Measurements from ENCODE around the gene SH3BGR.

Gene SH3BGR

GRCh38 chr21:39518847-39519210 is 67.1 kb downstream of the SH3BGR start:
- H3K36me3 Mint-ChIP-seq (ENCODE audit: low read depth): no peaks in the 10 kb centered on the region
- H3K4me1 Mint-ChIP-seq (ENCODE audit: low read depth): no peaks in the 10 kb centered on the region
- H3K9me3 Mint-ChIP-seq: no peaks in the 10 kb centered on the region
- H3K4me3 Mint-ChIP-seq: no peak overlapping the region
- no peak overlapping the region for H3K27ac Mint-ChIP-seq
- H3K27me3 Mint-ChIP-seq: peaks cover 3% of the 10 kb centered on the region

- Mint-ChIP-seq H3K4me1 (ENCODE audit: low read depth) (no peaks in the 10 kb centered on the region), H3K27ac (no peak overlapping the region), H3K4me3 (no peak overlapping the region), H3K27me3 (peaks cover 3% of the 10 kb centered on the region), H3K9me3 (no peaks in the 10 kb centered on the region), H3K36me3 (ENCODE audit: low read depth) (no peaks in the 10 kb centered on the region)
Measured at GRCh38 chr21:39519835-39520234, 68.1 kb downstream of the SH3BGR start.

- Mint-ChIP-seq H3K27me3 (peaks cover 6% of the 10 kb centered on the region), H3K4me1 (ENCODE audit: low read depth) (no peaks in the 10 kb centered on the region), H3K9me3 (no peaks in the 10 kb centered on the region), H3K36me3 (ENCODE audit: low read depth) (no peaks in the 10 kb centered on the region), H3K4me3 (no peak overlapping the region), H3K27ac (no peak overlapping the region)
Measured at GRCh38 chr21:39523399-39523798, 71.6 kb downstream of the SH3BGR start.

DNA sequence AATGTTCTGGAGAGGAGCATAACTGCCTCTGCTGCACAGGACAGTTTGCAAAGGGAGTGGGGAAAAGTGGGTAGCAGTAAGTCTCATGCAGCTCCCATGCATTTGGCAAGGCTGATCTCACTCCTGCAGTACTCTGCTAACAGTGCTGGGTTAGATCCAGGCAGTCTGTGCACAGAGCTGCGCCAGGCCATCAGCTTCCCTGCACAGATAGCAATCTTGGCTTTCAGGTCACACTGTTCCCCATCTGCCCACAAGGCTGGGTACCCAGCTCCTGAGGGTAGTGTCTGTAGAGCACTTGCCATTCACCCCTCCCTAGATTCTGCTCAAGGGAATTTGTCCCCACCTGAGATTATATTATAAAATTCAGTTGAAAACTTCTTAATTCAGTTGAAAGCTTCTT is 72.1 kb downstream of the SH3BGR start:
- H3K27ac Mint-ChIP-seq: no peak overlapping the region
- no peaks in the 10 kb centered on the region for H3K4me1 Mint-ChIP-seq (ENCODE audit: low read depth)
- no peak overlapping the region for H3K4me3 Mint-ChIP-seq

DNA sequence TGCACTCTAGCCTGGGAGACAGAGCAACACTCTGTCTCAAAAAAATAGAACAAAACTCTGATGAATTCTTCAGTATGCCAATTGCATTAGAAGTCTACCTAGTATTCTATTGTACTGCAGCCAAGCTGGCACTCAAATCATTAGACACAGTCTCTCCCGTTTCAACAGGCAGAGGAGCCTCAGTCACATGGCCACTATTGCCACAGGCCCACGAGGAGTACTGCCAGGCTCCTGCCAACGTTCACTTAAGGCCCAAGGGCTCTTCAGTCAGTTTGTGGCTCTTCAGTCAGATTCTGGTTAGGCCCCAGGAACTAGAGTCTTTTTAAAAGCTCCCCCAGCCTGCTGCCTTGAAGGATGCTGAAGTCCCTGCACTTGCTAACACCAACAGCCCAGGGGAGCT is 73.4 kb downstream of the SH3BGR start:
- Mint-ChIP-seq H3K9me3 (no peaks in the 10 kb centered on the region), H3K4me1 (ENCODE audit: low read depth) (no peaks in the 10 kb centered on the region), H3K36me3 (ENCODE audit: low read depth) (no peaks in the 10 kb centered on the region), H3K27ac (no peak overlapping the region), H3K27me3 (peaks cover 5% of the 10 kb centered on the region), H3K4me3 (no peak overlapping the region)

More for the DNA sequence above, 72.1 kb downstream of the SH3BGR start:
- Mint-ChIP-seq H3K9me3 (no peaks in the 10 kb centered on the region), H3K36me3 (ENCODE audit: low read depth) (no peaks in the 10 kb centered on the region), H3K27me3 (peaks cover 5% of the 10 kb centered on the region)

DNA sequence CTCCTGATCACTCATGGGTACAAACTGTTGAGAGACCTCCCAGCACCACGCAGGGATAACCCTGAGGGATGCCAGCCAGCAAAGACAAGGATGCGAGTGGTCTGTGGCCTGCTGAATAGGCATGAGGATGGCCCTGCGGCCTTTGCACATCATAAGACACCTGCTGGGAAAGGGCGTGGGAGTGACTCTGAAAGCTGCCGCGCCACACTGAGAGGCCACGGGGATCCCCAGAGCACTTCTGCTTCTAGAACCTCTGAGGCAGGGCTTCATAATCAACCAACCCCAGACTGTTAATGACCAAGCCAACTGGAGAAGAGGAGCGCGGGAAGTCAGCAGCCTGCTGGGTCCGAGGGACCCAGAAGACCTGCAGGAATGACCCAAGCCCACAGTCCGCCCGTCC is 73.8 kb downstream of the SH3BGR start:
- no peak overlapping the region for H3K27ac Mint-ChIP-seq
- H3K4me1 Mint-ChIP-seq (ENCODE audit: low read depth): no peaks in the 10 kb centered on the region
- H3K36me3 Mint-ChIP-seq (ENCODE audit: low read depth): no peaks in the 10 kb centered on the region
- peaks cover 5% of the 10 kb centered on the region for H3K27me3 Mint-ChIP-seq
- H3K4me3 Mint-ChIP-seq: no peak overlapping the region
- H3K9me3 Mint-ChIP-seq: no peaks in the 10 kb centered on the region

DNA sequence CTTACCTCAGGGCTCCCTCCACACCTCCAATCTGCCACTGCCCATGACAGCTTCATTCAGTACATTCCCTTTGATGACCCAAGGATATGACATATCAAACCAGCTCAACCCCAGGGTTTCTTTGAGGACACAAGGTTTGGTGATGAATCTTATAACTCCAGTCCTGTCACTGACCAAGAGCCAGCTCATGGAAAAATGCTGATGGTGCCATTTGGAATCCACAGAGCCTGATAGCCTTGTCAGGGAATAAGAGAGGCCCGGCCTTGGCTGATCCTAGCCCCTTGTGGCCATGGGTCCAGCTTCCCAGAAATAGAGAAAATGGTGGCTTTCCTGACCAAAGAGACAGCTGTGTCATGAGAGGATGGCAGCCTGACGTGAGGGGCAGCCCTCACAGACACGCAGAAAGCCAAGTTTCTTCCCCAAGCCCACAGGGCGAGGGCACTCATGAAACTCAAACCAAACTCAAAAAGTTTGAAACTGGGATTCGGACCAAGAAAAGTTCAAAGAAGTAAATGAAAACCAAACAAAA is 75.4 kb downstream of the SH3BGR start:
- H3K27ac Mint-ChIP-seq: no peak overlapping the region
- H3K4me1 Mint-ChIP-seq (ENCODE audit: low read depth): no peaks in the 10 kb centered on the region
- H3K27me3 Mint-ChIP-seq: peaks cover 11% of the 10 kb centered on the region
- H3K9me3 Mint-ChIP-seq: no peaks in the 10 kb centered on the region
- H3K4me3 Mint-ChIP-seq: no peak overlapping the region
- no peaks in the 10 kb centered on the region for H3K36me3 Mint-ChIP-seq (ENCODE audit: low read depth)

- Mint-ChIP-seq H3K27ac (no peak overlapping the region), H3K4me1 (ENCODE audit: low read depth) (no peaks in the 10 kb centered on the region), H3K4me3 (no peak overlapping the region), H3K27me3 (peaks cover 14% of the 10 kb centered on the region), H3K36me3 (ENCODE audit: low read depth) (no peaks in the 10 kb centered on the region), H3K9me3 (no peaks in the 10 kb centered on the region)
Measured at GRCh38 chr21:39527664-39528381, 76.1 kb downstream of the SH3BGR start.

DNA sequence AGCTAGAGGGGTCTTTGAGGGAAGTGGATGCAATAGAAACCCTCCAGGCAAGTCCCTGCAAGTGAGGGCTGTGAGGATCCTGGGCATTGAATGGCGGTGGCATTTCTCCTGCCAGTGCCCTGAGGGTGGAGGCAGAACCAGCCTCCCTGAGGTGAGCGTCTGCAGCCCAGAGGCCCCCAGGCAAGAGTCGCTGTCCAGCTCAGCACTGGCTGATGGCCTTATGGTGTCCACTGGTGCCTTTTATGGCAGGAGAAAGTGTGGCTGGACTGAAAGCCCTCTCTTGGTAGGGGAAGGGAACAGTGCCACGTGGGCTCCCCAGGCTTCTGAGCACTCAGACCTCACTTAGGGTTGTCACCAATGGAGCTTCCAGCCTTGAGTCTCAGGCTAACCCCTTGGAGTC is 77.3 kb downstream of the SH3BGR start:
- no peak overlapping the region for H3K27ac Mint-ChIP-seq
- H3K4me1 Mint-ChIP-seq (ENCODE audit: low read depth): no peaks in the 10 kb centered on the region
- no peaks in the 10 kb centered on the region for H3K36me3 Mint-ChIP-seq (ENCODE audit: low read depth)
- H3K9me3 Mint-ChIP-seq: no peaks in the 10 kb centered on the region
- peaks cover 16% of the 10 kb centered on the region for H3K27me3 Mint-ChIP-seq
- H3K4me3 Mint-ChIP-seq: no peak overlapping the region

DNA sequence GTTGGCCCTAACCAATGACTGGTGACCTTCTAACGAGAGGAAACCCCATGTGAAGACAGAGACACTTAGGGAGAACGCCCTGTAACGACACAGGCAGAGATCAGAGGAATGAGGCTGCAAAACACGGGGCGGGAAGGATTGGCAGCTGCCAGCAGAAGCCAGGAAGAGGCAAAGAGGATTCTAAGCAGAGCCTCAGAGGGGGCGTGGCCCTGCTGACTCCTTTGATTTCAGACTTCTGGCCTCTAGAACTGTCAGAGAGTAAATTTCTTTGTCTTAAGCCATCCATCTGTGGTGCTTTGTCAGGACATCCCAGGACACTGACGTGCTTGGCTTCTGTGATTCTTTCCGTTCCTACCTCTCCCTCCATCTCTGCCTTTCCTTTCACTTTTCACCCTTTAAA is 79.3 kb downstream of the SH3BGR start:
- no peak overlapping the region for H3K27ac Mint-ChIP-seq
- H3K4me1 Mint-ChIP-seq (ENCODE audit: low read depth): no peaks in the 10 kb centered on the region
- no peaks in the 10 kb centered on the region for H3K36me3 Mint-ChIP-seq (ENCODE audit: low read depth)
- peaks cover 18% of the 10 kb centered on the region for H3K27me3 Mint-ChIP-seq
- H3K9me3 Mint-ChIP-seq: no peaks in the 10 kb centered on the region
- no peak overlapping the region for H3K4me3 Mint-ChIP-seq

GRCh38 chr21:39531840-39532239 is 80.1 kb downstream of the SH3BGR start:
- H3K27me3 Mint-ChIP-seq: peaks cover 18% of the 10 kb centered on the region
- H3K36me3 Mint-ChIP-seq (ENCODE audit: low read depth): no peaks in the 10 kb centered on the region
- H3K9me3 Mint-ChIP-seq: no peaks in the 10 kb centered on the region
- no peak overlapping the region for H3K27ac Mint-ChIP-seq
- H3K4me1 Mint-ChIP-seq (ENCODE audit: low read depth): no peaks in the 10 kb centered on the region
- H3K4me3 Mint-ChIP-seq: no peak overlapping the region

DNA sequence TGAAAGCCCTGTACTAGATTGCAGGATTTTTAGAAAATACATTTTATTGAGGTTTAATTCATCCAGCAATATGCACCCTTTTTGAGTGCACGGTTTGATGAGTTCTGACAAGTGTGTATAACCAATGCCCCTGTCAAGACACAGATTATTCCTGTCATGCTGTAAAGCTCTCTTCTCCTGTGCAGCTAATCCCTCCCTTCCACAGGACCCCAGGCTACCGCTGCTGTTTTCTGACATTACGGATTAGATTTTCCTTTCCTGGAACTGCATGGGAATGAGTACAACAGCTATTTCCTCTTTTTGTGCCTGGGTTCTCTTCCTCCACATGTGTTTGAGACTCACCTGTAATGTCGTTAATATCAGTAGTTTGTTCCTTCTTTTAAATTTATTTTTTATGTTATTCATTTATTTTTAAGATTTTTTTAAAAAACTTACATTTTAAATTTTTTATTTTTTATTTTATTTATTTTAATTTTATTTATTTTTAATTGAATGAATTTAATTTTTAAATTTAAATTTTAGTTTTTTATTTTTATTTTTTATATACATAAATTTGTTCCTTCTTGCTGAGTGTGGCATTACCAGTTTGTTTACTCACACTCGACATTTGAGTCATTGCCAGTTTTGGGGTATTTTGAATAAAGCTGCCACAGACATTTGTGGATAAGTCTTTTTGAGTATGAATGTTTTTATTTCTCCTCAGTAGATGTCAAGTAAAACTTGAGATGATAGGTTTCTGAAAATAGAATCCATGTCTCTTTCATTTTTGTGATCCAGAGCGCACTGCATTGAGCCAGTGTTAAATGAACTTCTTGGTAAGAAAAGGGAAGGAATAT is 82.0 kb downstream of the SH3BGR start:
- H3K4me3 Mint-ChIP-seq: no peak overlapping the region
- H3K36me3 Mint-ChIP-seq (ENCODE audit: low read depth): no peaks in the 10 kb centered on the region

GRCh38 chr21:39535646-39536437 is 84.1 kb downstream of the SH3BGR start:
- H3K27me3 Mint-ChIP-seq: peaks cover 13% of the 10 kb centered on the region
- no peaks in the 10 kb centered on the region for H3K4me1 Mint-ChIP-seq (ENCODE audit: low read depth)
- no peak overlapping the region for H3K4me3 Mint-ChIP-seq
- no peaks in the 10 kb centered on the region for H3K36me3 Mint-ChIP-seq (ENCODE audit: low read depth)
- no peak overlapping the region for H3K27ac Mint-ChIP-seq
- H3K9me3 Mint-ChIP-seq: no peaks in the 10 kb centered on the region

More for the DNA sequence above, 82.0 kb downstream of the SH3BGR start:
- Mint-ChIP-seq H3K9me3 (no peaks in the 10 kb centered on the region), H3K27me3 (peaks cover 13% of the 10 kb centered on the region), H3K4me1 (ENCODE audit: low read depth) (no peaks in the 10 kb centered on the region), H3K27ac (no peak overlapping the region)

- no peaks in the 10 kb centered on the region for H3K4me1 Mint-ChIP-seq (ENCODE audit: low read depth)
- H3K27ac Mint-ChIP-seq: no peak overlapping the region
- H3K27me3 Mint-ChIP-seq: peaks cover 9% of the 10 kb centered on the region
- H3K36me3 Mint-ChIP-seq (ENCODE audit: low read depth): no peaks in the 10 kb centered on the region
- H3K9me3 Mint-ChIP-seq: no peaks in the 10 kb centered on the region
- no peak overlapping the region for H3K4me3 Mint-ChIP-seq
Measured at GRCh38 chr21:39536835-39537234, 85.1 kb downstream of the SH3BGR start.

DNA sequence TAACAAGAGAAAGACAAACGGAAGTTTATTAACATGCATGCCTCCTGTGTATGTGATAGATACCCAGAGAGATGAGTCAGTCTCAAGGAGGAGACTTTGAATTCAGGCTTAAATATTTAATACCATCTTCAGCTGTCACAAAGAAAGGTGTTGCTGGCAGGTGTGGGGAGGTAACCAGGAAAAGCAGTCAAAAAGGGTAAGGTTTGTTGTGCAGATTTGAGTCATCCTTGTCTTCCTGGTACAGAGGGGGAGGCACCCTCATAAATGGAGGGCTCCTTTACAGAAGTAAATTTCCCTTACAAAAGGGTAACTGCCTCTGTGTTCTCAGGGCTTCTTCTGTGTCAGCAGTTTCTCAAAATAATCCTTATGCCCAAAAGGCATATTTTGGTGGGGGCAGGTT is 85.8 kb downstream of the SH3BGR start:
- no peaks in the 10 kb centered on the region for H3K36me3 Mint-ChIP-seq (ENCODE audit: low read depth)
- no peaks in the 10 kb centered on the region for H3K4me1 Mint-ChIP-seq (ENCODE audit: low read depth)
- no peaks in the 10 kb centered on the region for H3K9me3 Mint-ChIP-seq
- H3K27me3 Mint-ChIP-seq: peaks cover 6% of the 10 kb centered on the region
- no peak overlapping the region for H3K4me3 Mint-ChIP-seq
- no peak overlapping the region for H3K27ac Mint-ChIP-seq

All from stimulated activated naive CD8-positive, alpha-beta T cell treated with anti-CD3 and anti-CD28 coated beads, Interleukin-15, Interleukin-2, amounts not matched to agents 100 ng/mL and 50 ng/mL, for 24 hours (primary cell).